HepG2 (cell line): ENCODE data around the gene IL1A. TPM values are rescaled to one million over a fixed set of nuclear protein-coding genes. Genes with fewer than 3 reads are reported as not detected.

Experiments used
- DRAP1 ChIP-seq: IDR thresholded peaks from 2 replicates; pipeline ENCODE4 v1.6.1; 2016; ENCODE audit warnings: missing genetic modification reagents, missing compliant biosample characterization
- DZIP1 ChIP-seq: sonication (generic); formaldehyde crosslinking; IDR thresholded peaks from 2 replicates; pipeline ENCODE4 v1.5.0; 2020; ENCODE audit warnings: mild to moderate bottlenecking, missing genetic modification reagents
- GTF2F1 ChIP-seq: fragments of 150-350 bp; IDR thresholded peaks from 2 replicates; pipeline ENCODE4 v1.6.1; 2014; ENCODE audit warnings: low read length
- HCFC1 ChIP-seq: fragments of 150-350 bp; IDR thresholded peaks from 2 replicates; pipeline ENCODE4 v1.6.1; 2014; ENCODE audit warnings: low read depth, low read length
- HMGXB3 ChIP-seq: sonication (generic); formaldehyde crosslinking; IDR thresholded peaks from 2 replicates; pipeline ENCODE4 v1.4.0; 2020; ENCODE audit warnings: missing genetic modification reagents, borderline replicate concordance
- JUND ChIP-seq: sonication (generic); formaldehyde crosslinking; IDR thresholded peaks from 2 replicates; pipeline ENCODE4 v1.8.0; 2022; ENCODE audit warnings: mild to moderate bottlenecking, missing genetic modification reagents
- NRL ChIP-seq: sonication (generic); formaldehyde crosslinking; IDR thresholded peaks from 2 replicates; pipeline ENCODE4 v1.5.0; 2020; ENCODE audit warnings: missing genetic modification reagents, mild to moderate bottlenecking, moderate library complexity, borderline replicate concordance
- RARA ChIP-seq: IDR thresholded peaks from 2 replicates; pipeline ENCODE4 v1.6.1; 2016; ENCODE audit warnings: missing genetic modification reagents, missing compliant biosample characterization
- STAG1 ChIP-seq: sonication (generic); formaldehyde crosslinking; IDR thresholded peaks from 2 replicates; pipeline ENCODE4 v1.4.0; 2020; ENCODE audit warnings: missing genetic modification reagents
- TP53 ChIP-seq: sonication (generic); formaldehyde crosslinking; conservative IDR thresholded peaks from 2 replicates; pipeline ENCODE4 v1.4.0; 2020; ENCODE audit warnings: missing genetic modification reagents
- ZBTB8A ChIP-seq: sonication (generic); formaldehyde crosslinking; IDR thresholded peaks from 2 replicates; pipeline ENCODE4 v1.4.0; 2020; ENCODE audit warnings: mild to moderate bottlenecking, low read depth, missing genetic modification reagents, borderline replicate concordance
- ZKSCAN5 ChIP-seq: sonication (generic); formaldehyde crosslinking; IDR thresholded peaks from 2 replicates; pipeline ENCODE4 v1.5.1; 2020; ENCODE audit warnings: mild to moderate bottlenecking, missing genetic modification reagents
- ZMYM3 ChIP-seq: sonication (generic); formaldehyde crosslinking; IDR thresholded peaks from 2 replicates; pipeline ENCODE4 v1.5.1; 2020; ENCODE audit warnings: mild to moderate bottlenecking, missing genetic modification reagents
- ZNF329 ChIP-seq: sonication (generic); formaldehyde crosslinking; IDR thresholded peaks from 2 replicates; pipeline ENCODE4 v1.9.0; 2021; ENCODE audit warnings: low read depth, mild to moderate bottlenecking, missing genetic modification reagents
- ZNF496 ChIP-seq: sonication (generic); formaldehyde crosslinking; IDR thresholded peaks from 2 replicates; pipeline ENCODE4 v1.8.1; 2023; ENCODE audit warnings: mild to moderate bottlenecking, moderate library complexity, missing genetic modification reagents; ENCODE audit not compliant: insufficient replicate concordance
- ZNF724P ChIP-seq: sonication (generic); formaldehyde crosslinking; IDR thresholded peaks from 2 replicates; pipeline ENCODE4 v1.8.0; 2022; ENCODE audit warnings: missing genetic modification reagents, borderline replicate concordance
- polyA plus RNA-seq, 8 experiments: library from polyadenylated mRNA; depleted of rRNA in 3 of 8; stranded (reverse) in 7 of 8; unstranded in 1 of 8; fragments of >200 nt; fragmentation: Illumina TruSeq in 4 of 8; extraction: Trizol in 4 of 8; gene quantifications; 2 replicates each; pipeline versions ENCODE4 v1.2.1 to v1.2.3, GENCODE V29; 2011 to 2016; ENCODE audit warnings: low read depth in 4 of 8, missing spikeins in 1 of 8, mixed read lengths in 1 of 8; ENCODE audit not compliant: insufficient read depth in 1 of 8
- total RNA-seq, 5 experiments: library from RNA; depleted of rRNA; stranded (reverse); fragments of >200 nt; fragmentation: Illumina TruSeq; extraction: Trizol; gene quantifications; 2 replicates each; pipeline ENCODE4 v1.2.3, GENCODE V29; 2016; ENCODE audit warnings: low read depth in 1 of 5
- TF ChIP-seq, protein P1 (sequence below): sonication (generic); formaldehyde crosslinking; IDR thresholded peaks from 2 replicates; pipeline ENCODE4 v1.4.0; 2020; ENCODE audit warnings: missing genetic modification reagents

The IL1A gene
- total and polyA plus RNA-seq, 2 of the 13 experiments (the other 11 are each of a cell fraction or from before 2014, with no cell fraction given), result not detected

DNA sequence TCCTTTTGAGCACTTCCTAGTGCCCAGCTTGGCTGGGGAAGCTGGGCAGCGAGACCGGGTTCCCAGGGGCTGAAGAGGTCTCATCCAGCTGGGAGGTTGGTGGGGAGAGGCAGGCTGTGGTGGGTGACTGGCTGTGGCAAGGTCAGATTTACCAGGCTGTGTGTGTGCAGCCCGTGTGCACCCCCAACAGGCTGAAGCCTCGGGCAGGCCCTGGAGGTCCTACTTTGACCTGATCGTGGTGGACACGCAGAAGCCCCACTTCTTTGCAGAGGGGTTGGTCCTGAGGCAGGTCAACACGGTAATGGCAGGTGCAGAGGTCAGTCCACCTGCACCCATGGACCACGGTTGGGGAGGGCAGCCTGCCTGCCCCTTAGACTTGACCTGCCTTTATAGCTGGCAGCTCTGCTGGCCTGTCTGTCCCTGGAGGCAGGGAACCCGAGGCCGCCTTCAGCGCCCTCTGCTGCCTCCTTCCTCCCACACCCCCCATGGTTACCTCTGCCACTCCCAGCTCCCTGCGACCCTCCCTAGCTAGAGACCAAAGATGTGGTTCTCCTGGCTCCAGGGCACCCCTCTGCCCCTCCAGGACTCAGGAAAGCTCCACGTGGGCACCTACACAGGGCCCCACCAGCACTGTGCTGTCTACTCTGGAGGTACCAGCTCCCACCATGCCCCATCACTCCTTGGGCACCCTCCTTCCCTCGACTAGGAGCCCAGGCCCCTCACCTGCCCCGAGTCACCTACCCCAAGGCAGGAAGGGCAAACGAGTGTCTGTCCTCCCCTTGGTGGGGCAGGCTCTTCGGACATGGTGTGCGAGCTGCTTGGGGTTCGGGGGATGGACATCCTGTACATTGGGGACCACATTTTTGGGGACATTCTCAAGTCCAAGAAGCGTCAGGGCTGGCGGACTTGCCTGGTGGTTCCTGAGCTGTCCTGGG, 59.4 kb downstream of the IL1A start (continued):
- TF ChIP-seq DRAP1 (CRISPR knock-in tag) (no peak), HCFC1 (no peak), ZMYM3 (CRISPR knock-in tag) (no peak; the same call in 1 of the 2 replicates), ZKSCAN5 (CRISPR knock-in tag) (no peak), DZIP1 (CRISPR knock-in tag) (0 out of 2 replicates have a peak, but pooled peaks have one; percentile 12), ZNF496 (no peak), ZNF724P (CRISPR knock-in tag) (no peak; the same call in 1 of the 2 replicates), ZNF329 (CRISPR knock-in tag) (no peak), ZBTB8A (CRISPR knock-in tag) (no peak), GTF2F1 (no peak), NRL (no peak), TP53 (CRISPR knock-in tag) (no peak), RARA (CRISPR knock-in tag) (peak; percentile 42; the same call in 1 of the 2 replicates), STAG1 (CRISPR knock-in tag) (peak; percentile 76), HMGXB3 (CRISPR knock-in tag) (peak; percentile 50; the same call in 1 of the 2 replicates), JUND (CRISPR knock-in tag) (no peak)
- TF ChIP-seq, protein P1, sequence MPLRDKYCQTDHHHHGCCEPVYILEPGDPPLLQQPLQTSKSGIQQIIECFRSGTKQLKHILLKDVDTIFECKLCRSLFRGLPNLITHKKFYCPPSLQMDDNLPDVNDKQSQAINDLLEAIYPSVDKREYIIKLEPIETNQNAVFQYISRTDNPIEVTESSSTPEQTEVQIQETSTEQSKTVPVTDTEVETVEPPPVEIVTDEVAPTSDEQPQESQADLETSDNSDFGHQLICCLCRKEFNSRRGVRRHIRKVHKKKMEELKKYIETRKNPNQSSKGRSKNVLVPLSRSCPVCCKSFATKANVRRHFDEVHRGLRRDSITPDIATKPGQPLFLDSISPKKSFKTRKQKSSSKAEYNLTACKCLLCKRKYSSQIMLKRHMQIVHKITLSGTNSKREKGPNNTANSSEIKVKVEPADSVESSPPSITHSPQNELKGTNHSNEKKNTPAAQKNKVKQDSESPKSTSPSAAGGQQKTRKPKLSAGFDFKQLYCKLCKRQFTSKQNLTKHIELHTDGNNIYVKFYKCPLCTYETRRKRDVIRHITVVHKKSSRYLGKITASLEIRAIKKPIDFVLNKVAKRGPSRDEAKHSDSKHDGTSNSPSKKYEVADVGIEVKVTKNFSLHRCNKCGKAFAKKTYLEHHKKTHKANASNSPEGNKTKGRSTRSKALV, result no peak
